ENCODE results near the gene ZC3H4.

Gene ZC3H4

DNA sequence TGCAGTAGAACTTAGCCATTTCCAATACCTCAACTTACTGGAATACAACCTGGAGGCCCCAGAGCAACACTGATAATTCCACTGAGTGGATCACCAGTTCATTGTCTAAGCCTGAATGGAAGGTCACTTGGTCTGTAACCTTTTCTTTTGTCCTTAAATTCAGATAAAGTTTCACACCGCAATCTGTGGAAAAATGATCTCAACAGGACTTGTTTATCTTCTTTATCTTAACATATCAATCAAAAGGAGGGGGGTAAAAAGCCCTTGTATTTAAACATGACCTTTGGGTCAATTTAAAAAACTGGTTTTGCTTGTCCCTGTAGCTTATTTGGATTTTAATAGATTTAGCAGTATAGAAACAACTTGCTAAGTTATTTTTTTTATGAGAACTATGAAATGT, 38.6 kb upstream of the ZC3H4 start:
- no peak for TF ChIP-seq CTCF (IDR thresholded peaks at IDR 0.05; ENCODE audit: low read length)
- TF ChIP-seq EZH2 (IDR thresholded peaks at IDR 0.05; ENCODE audit: borderline replicate concordance, low read length) = no peak
- H3K4me3 ChIP-seq (ENCODE audit: low read depth, low read length, poor library complexity, severe bottlenecking) = no peak overlapping the region
- H4K20me1 ChIP-seq (ENCODE audit: insufficient read depth, low read length) = no peaks in the 10 kb centered on the region
- no peak overlapping the region for H3K9ac ChIP-seq (ENCODE audit: low read length)
- H3K27ac ChIP-seq (ENCODE audit: low read depth, low read length, poor library complexity, severe bottlenecking) = no peak overlapping the region
- H3K4me2 ChIP-seq (ENCODE audit: low read length) = no peak overlapping the region
- no peak overlapping the region for H2AFZ ChIP-seq (ENCODE audit: low read length)
- no peaks in the 10 kb centered on the region for H3K9me3 ChIP-seq (ENCODE audit: low read length)
- H3K79me2 ChIP-seq (ENCODE audit: insufficient read depth, low read length) = 0 out of 2 replicates have a peak, but pooled peaks cover 15% of the 10 kb centered on the region
- H3K9me2 ChIP-seq (ENCODE audit: low read depth, low read length) = no peaks in the 10 kb centered on the region
- H3K36me3 ChIP-seq (ENCODE audit: insufficient read depth, low read length) = peaks cover 95% of the 10 kb centered on the region
- peaks cover 9% of the 10 kb centered on the region for H3K4me1 ChIP-seq (ENCODE audit: insufficient read depth, low read length, severe bottlenecking)
- no peaks in the 10 kb centered on the region for H3F3A ChIP-seq (ENCODE audit: insufficient read depth, low read length)
- H3K27me3 ChIP-seq (ENCODE audit: insufficient read depth, low read length) = no peaks in the 10 kb centered on the region

DNA sequence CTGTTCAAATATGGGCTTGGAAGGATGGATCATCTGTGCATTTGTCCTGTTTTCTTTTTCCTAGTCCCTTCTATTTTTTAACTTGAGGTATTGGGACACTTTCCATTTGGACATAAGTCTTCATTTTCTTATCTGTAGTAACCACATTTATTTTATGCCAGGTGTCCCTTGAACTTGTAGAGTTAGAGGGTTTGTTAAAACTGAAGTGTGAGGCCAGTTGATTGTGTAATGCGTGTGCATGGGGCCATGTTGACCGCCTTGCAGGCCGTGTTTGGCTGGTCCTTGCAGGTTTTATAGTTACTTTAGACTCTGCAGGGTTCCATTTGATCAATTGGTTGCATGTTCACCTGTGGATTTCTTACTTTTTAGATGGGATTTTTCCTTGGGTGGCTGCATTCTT, 38.1 kb upstream of the ZC3H4 start:
- no peaks in the 10 kb centered on the region for H3K27me3 ChIP-seq (ENCODE audit: insufficient read depth, low read length)
- no peaks in the 10 kb centered on the region for H3F3A ChIP-seq (ENCODE audit: insufficient read depth, low read length)
- no peak overlapping the region for H3K4me3 ChIP-seq (ENCODE audit: low read depth, low read length, poor library complexity, severe bottlenecking)
- TF ChIP-seq CTCF (IDR thresholded peaks at IDR 0.05; ENCODE audit: low read length) (no peak), EZH2 (IDR thresholded peaks at IDR 0.05; ENCODE audit: borderline replicate concordance, low read length) (no peak)
- no peaks in the 10 kb centered on the region for H4K20me1 ChIP-seq (ENCODE audit: insufficient read depth, low read length)
- no peak overlapping the region for H2AFZ ChIP-seq (ENCODE audit: low read length)
- peaks cover 18% of the 10 kb centered on the region; the same call in 1 of the 2 replicates for H3K79me2 ChIP-seq (ENCODE audit: insufficient read depth, low read length)
- H3K27ac ChIP-seq (ENCODE audit: low read depth, low read length, poor library complexity, severe bottlenecking) = no peak overlapping the region
- no peak overlapping the region for H3K4me2 ChIP-seq (ENCODE audit: low read length)
- H3K4me1 ChIP-seq (ENCODE audit: insufficient read depth, low read length, severe bottlenecking) = peaks cover 4% of the 10 kb centered on the region
- H3K9me2 ChIP-seq (ENCODE audit: low read depth, low read length) = no peaks in the 10 kb centered on the region
- no peak overlapping the region for H3K9ac ChIP-seq (ENCODE audit: low read length)
- H3K36me3 ChIP-seq (ENCODE audit: insufficient read depth, low read length) = peaks cover 95% of the 10 kb centered on the region
- H3K9me3 ChIP-seq (ENCODE audit: low read length) = no peaks in the 10 kb centered on the region

DNA sequence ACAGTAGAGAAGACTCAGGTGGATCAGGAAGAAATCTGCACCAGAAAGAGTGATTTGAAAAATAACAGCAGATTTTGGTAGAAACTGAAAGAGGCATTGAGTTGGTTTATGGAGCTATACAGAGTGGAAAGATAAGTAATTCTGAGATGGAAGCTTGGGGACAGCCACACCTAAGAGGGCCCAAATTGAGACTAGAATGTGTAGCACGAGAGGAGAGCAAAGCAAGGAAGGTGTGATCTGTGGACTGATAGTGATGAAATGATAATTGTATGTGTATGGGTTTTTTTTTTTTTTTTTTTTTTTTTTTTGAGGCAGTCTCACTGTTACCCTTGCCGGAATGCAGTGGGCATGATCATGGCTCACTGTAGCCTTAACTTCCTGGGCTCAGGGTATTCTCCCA, 33.3 kb upstream of the ZC3H4 start:
- Histone ChIP-seq H3K9me2 (ENCODE audit: low read depth, low read length) (no peaks in the 10 kb centered on the region), H3K79me2 (ENCODE audit: insufficient read depth, low read length) (peaks cover 22% of the 10 kb centered on the region), H3K9ac (ENCODE audit: low read length) (no peak overlapping the region), H3K27ac (ENCODE audit: low read depth, low read length, poor library complexity, severe bottlenecking) (no peak overlapping the region), H2AFZ (ENCODE audit: low read length) (no peak overlapping the region), H3K4me2 (ENCODE audit: low read length) (no peak overlapping the region), H3K4me3 (ENCODE audit: low read depth, low read length, poor library complexity, severe bottlenecking) (no peak overlapping the region), H3K36me3 (ENCODE audit: insufficient read depth, low read length) (peaks cover 95% of the 10 kb centered on the region), H3K27me3 (ENCODE audit: insufficient read depth, low read length) (no peaks in the 10 kb centered on the region), H4K20me1 (ENCODE audit: insufficient read depth, low read length) (no peaks in the 10 kb centered on the region), H3K9me3 (ENCODE audit: low read length) (no peaks in the 10 kb centered on the region), H3K4me1 (ENCODE audit: insufficient read depth, low read length, severe bottlenecking) (no peaks in the 10 kb centered on the region), H3F3A (ENCODE audit: insufficient read depth, low read length) (no peaks in the 10 kb centered on the region)
- TF ChIP-seq EZH2 (IDR thresholded peaks at IDR 0.05; ENCODE audit: borderline replicate concordance, low read length) (no peak), CTCF (IDR thresholded peaks at IDR 0.05; ENCODE audit: low read length) (no peak)
